ENCODE data around the gene ZBTB20. TPM values are rescaled to one million over a fixed set of nuclear protein-coding genes. Genes with fewer than 3 reads are reported as not detected.

ZBTB20 gene
- total and polyA plus RNA-seq, 2 donors (not counting 1 experiment from before 2014, with no cell fraction given), result 4.0 to 123 TPM

DNA sequence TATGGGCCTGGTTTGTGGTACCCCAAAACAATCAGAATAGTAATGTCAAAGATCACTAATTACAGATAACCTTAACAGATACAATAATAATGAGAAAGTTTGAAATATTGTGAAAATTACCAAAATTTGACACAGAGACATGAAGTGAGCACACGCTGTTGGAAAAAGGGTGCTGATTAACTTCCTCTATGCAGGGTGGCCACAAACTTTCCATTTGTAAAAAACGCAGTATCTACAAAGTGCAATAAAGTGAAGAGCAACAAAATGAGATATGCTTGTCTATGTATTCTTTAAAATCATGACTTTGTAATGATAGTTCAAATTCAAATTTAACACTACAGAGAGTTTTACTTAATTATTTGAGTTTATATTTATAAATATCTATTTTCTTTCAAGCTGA is 860.8 kb downstream of the ZBTB20 start:
- TF ChIP-seq EZH2 (IDR thresholded peaks at IDR 0.05; ENCODE audit: borderline replicate concordance, insufficient read depth, low read depth, low read length, poor library complexity, severe bottlenecking), result no peak
- TF ChIP-seq CTCF (IDR thresholded peaks at IDR 0.05), result no peak
- peak overlapping the region; percentile 16 to 46 for H3K27ac ChIP-seq (ENCODE audit: low read length in 2 of 2)
- ATAC-seq (ENCODE audit: low read depth) (no peak), DNase-seq (no peak)
- peak overlapping the region; percentile 31 for H3K9ac ChIP-seq (ENCODE audit: low read length)
- H3K36me3 ChIP-seq (replicated peaks in 1 of 2; ENCODE audit: control extremely low read depth in 1 of 2, control insufficient read depth in 1 of 2, extremely low read depth in 1 of 2, insufficient read depth in 2 of 2, low read length in 1 of 2), result no peaks in the 10 kb centered on the region
- no peaks in the 10 kb centered on the region for H3K9me3 Mint-ChIP-seq (ENCODE audit: insufficient read depth)
- H3K4me1 Mint-ChIP-seq, result peaks cover 20% of the 10 kb centered on the region
- ChIA-PET CTCF (interaction anchor here (1.6 kb wide), 1 partner anchor 13 kb away, joined by 4 read pairs; no protein-coding TSS in a partner anchor), POLR2A (no interaction called here)
- H3K9me3 ChIP-seq (ENCODE audit: control extremely low read depth in 1 of 3, control insufficient read depth in 2 of 3, insufficient read depth in 1 of 3, low read length in 2 of 3), result peaks cover 0 to 1% (median 0%) of the 10 kb centered on the region in 3 donors
- no peaks in the 10 kb centered on the region for H4K20me1 ChIP-seq (ENCODE audit: control insufficient read depth, insufficient read depth, low read length, poor library complexity, severe bottlenecking)
- no CpG with 5 or more reads among the region's 2 CpGs for WGBS (ENCODE audit: insufficient coverage)
- peaks cover 5 to 8% of the 10 kb centered on the region in 2 donors for H3K4me1 ChIP-seq (ENCODE audit: control insufficient read depth in 2 of 2, insufficient read depth in 2 of 2, low read length in 2 of 2)
- peak overlapping the region; percentile 29 for H3K4me2 ChIP-seq (replicated peaks; ENCODE audit: low read depth, low read length, poor library complexity, severe bottlenecking)
- peak overlapping the region; percentile 73 for H3K27ac Mint-ChIP-seq
- H3K79me2 ChIP-seq (ENCODE audit: control insufficient read depth, insufficient read depth, low read length), result no peaks in the 10 kb centered on the region
- H3K27me3 Mint-ChIP-seq, result no peaks in the 10 kb centered on the region
- peak overlapping the region; percentile 44 for H2AFZ ChIP-seq (ENCODE audit: insufficient read depth, low read depth, low read length, poor library complexity, severe bottlenecking)
- peak overlapping the region; percentile 61 for H3K4me3 Mint-ChIP-seq
- intact Hi-C loops (cut with micrococcal nuclease), result no loop called here
- no peak overlapping the region for H3K4me3 ChIP-seq (ENCODE audit: control extremely low read depth in 1 of 5, extremely low read depth in 1 of 5, insufficient read depth in 1 of 5, low read depth in 2 of 5, low read length in 4 of 5)
- no peaks in the 10 kb centered on the region for H3K27me3 ChIP-seq (replicated peaks in 1 of 4; ENCODE audit: control extremely low read depth in 1 of 4, control insufficient read depth in 3 of 4, insufficient read depth in 4 of 4, low read length in 3 of 4)

DNA sequence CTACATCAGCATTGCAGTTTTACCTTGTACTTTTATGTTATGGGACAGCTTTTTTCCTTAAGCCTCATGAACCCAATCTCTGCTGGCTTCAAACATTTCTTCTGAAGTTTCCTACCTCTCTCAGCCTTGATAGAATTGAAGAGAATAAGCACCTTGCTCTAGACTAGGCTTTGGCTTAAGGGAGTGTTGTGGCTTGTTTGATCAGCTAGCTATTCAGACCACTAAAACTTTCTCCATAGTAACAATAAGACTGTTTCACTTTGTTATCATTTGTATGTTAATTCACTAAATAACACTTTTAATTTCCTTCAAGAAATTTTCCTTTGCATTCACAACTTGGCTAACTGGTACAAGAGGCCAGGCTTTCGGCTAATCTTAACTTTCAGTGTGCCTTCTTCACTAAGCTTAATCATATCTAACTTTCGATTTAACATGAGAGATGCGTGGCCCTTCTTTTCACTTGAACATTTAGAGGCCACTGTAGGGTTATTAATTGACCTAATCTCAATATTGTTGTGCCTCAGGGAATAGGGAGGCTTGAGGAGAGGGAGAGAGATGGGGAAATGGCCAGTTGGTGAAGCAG is 861.3 kb downstream of the ZBTB20 start:
- Histone ChIP-seq H4K20me1 (ENCODE audit: control insufficient read depth, insufficient read depth, low read length, poor library complexity, severe bottlenecking) (no peaks in the 10 kb centered on the region), H3K4me1 (ENCODE audit: control insufficient read depth in 2 of 2, insufficient read depth in 2 of 2, low read length in 2 of 2) (peaks cover 0 to 3% of the 10 kb centered on the region in 2 donors), H3K79me2 (ENCODE audit: control insufficient read depth, insufficient read depth, low read length) (no peaks in the 10 kb centered on the region), H3K36me3 (replicated peaks in 1 of 2; ENCODE audit: control extremely low read depth in 1 of 2, control insufficient read depth in 1 of 2, extremely low read depth in 1 of 2, insufficient read depth in 2 of 2, low read length in 1 of 2) (no peaks in the 10 kb centered on the region), H2AFZ (ENCODE audit: insufficient read depth, low read depth, low read length, poor library complexity, severe bottlenecking) (peak overlapping the region; percentile 44), H3K4me3 (ENCODE audit: control extremely low read depth in 1 of 5, extremely low read depth in 1 of 5, insufficient read depth in 1 of 5, low read depth in 2 of 5, low read length in 4 of 5) (no peak overlapping the region), H3K27ac (ENCODE audit: low read length in 2 of 2) (peak overlapping the region; percentile 16 to 46), H3K9me3 (ENCODE audit: control extremely low read depth in 1 of 3, control insufficient read depth in 2 of 3, insufficient read depth in 1 of 3, low read length in 2 of 3) (peaks cover 0 to 1% (median 0%) of the 10 kb centered on the region in 3 donors), H3K4me2 (replicated peaks; ENCODE audit: low read depth, low read length, poor library complexity, severe bottlenecking) (peak overlapping the region; percentile 29), H3K9ac (ENCODE audit: low read length) (peak overlapping the region; percentile 31), H3K27me3 (replicated peaks in 1 of 4; ENCODE audit: control extremely low read depth in 1 of 4, control insufficient read depth in 3 of 4, insufficient read depth in 4 of 4, low read length in 3 of 4) (no peaks in the 10 kb centered on the region)
- ChIA-PET CTCF (interaction anchor here (1.5 to 1.6 kb wide), 2 partner anchors 13 to 50 kb away, joined by 4 read pairs; no protein-coding TSS in a partner anchor), POLR2A (interaction anchor here (0.6 kb wide), 1 partner anchor 75 kb away, joined by 3 read pairs; no protein-coding TSS in a partner anchor)
- DNase-seq, result no peak
- WGBS (ENCODE audit: insufficient coverage), result 100% methylated on average over 1 of the region's 3 CpGs
- TF ChIP-seq EZH2 (IDR thresholded peaks at IDR 0.05; ENCODE audit: borderline replicate concordance, insufficient read depth, low read depth, low read length, poor library complexity, severe bottlenecking), result no peak
- TF ChIP-seq CTCF (IDR thresholded peaks at IDR 0.05), result no peak
- H3K9me3 Mint-ChIP-seq (ENCODE audit: insufficient read depth), result no peaks in the 10 kb centered on the region
- intact Hi-C loops (cut with micrococcal nuclease), result no loop called here
- peak overlapping the region; percentile 61 for H3K4me3 Mint-ChIP-seq
- H3K27me3 Mint-ChIP-seq, result no peaks in the 10 kb centered on the region
- H3K27ac Mint-ChIP-seq, result peak overlapping the region; percentile 73
- H3K4me1 Mint-ChIP-seq, result peaks cover 15% of the 10 kb centered on the region
- ATAC-seq (ENCODE audit: low read depth), result no peak

Data from B cell (primary cell).